ENCODE results near the gene PLA2G2C. TPM values are rescaled to one million over a fixed set of nuclear protein-coding genes. Genes with fewer than 3 reads are reported as not detected.
A peak's percentile ranks its signal among the peaks of the same experiment; 100 is the strongest.

The PLA2G2C gene
- total and polyA plus RNA-seq, 4 donors: not detected

GRCh38 chr1:20153000-20153418, 33.3 kb downstream of the PLA2G2C start:
- TF ChIP-seq ATF3 (IDR thresholded peaks at IDR 0.05) (no peak), REST (IDR thresholded peaks at IDR 0.05) (no peak), HNF4G (IDR thresholded peaks at IDR 0.05) (no peak), RXRA (IDR thresholded peaks at IDR 0.05) (peak in 1 of 2 donors; percentile 25)
- H3K27ac ChIP-seq (ENCODE audit: low read depth in 1 of 2, low read length in 2 of 2): peak overlapping the region; percentile 65 to 86
- H3K4me1 ChIP-seq (ENCODE audit: control insufficient read depth in 4 of 4, insufficient read depth in 4 of 4, low read length in 3 of 4): peaks cover 9 to 33% (median 20%) of the 10 kb centered on the region in 4 donors
- WGBS: 20% methylated on average over 6 of the region's 6 CpGs
- no peaks in the 10 kb centered on the region for H3K27me3 ChIP-seq (ENCODE audit: control insufficient read depth in 4 of 4, insufficient read depth in 4 of 4, low read length in 3 of 4)
- no peaks in the 10 kb centered on the region for H3K36me3 ChIP-seq (ENCODE audit: control insufficient read depth in 4 of 4, insufficient read depth in 3 of 4, low read depth in 1 of 4, low read length in 3 of 4)
- peak overlapping the region in 1 of 2 donors; percentile 21 for H3K9ac ChIP-seq (ENCODE audit: low read depth in 1 of 2, low read length in 2 of 2)
- DNase-seq (ENCODE audit: low spot score): no peak
- no peaks in the 10 kb centered on the region for H3K9me3 ChIP-seq (ENCODE audit: control insufficient read depth in 4 of 4, low read length in 3 of 4)
- H3K4me3 ChIP-seq (ENCODE audit: low read depth in 1 of 3, low read length in 3 of 3): no peak overlapping the region

- peak in 1 of 2 donors; percentile 2 for TF ChIP-seq RAD21 (IDR thresholded peaks at IDR 0.05)
- TF ChIP-seq YY1 (IDR thresholded peaks at IDR 0.05): no peak
- TF ChIP-seq TAF1 (conservative IDR thresholded peaks at IDR 0.05): no peak
- no peak for TF ChIP-seq JUND (IDR thresholded peaks at IDR 0.05)
- no peaks in the 10 kb centered on the region for H3K9me3 ChIP-seq (ENCODE audit: control insufficient read depth in 4 of 4, low read length in 3 of 4)
- H3K27ac ChIP-seq (ENCODE audit: low read depth in 1 of 2, low read length in 2 of 2): peak overlapping the region; percentile 65 to 86
- 33% methylated on average over 7 of the region's 7 CpGs for WGBS
- no peak for DNase-seq (ENCODE audit: low spot score)
- H3K36me3 ChIP-seq (ENCODE audit: control insufficient read depth in 4 of 4, insufficient read depth in 3 of 4, low read depth in 1 of 4, low read length in 3 of 4): no peaks in the 10 kb centered on the region
- no peak overlapping the region for H3K4me3 ChIP-seq (ENCODE audit: low read depth in 1 of 3, low read length in 3 of 3)
- H3K27me3 ChIP-seq (ENCODE audit: control insufficient read depth in 4 of 4, insufficient read depth in 4 of 4, low read length in 3 of 4): no peaks in the 10 kb centered on the region
- H3K4me1 ChIP-seq (ENCODE audit: control insufficient read depth in 4 of 4, insufficient read depth in 4 of 4, low read length in 3 of 4): peaks cover 9 to 33% (median 20%) of the 10 kb centered on the region in 4 donors
- peak overlapping the region in 1 of 2 donors; percentile 21 for H3K9ac ChIP-seq (ENCODE audit: low read depth in 1 of 2, low read length in 2 of 2)
These were observed 33.8 kb downstream of the PLA2G2C start for GRCh38 chr1:20152599-20152930.

GRCh38 chr1:20151906-20152598, 34.3 kb downstream of the PLA2G2C start:
- Histone ChIP-seq H3K4me1 (ENCODE audit: control insufficient read depth in 4 of 4, insufficient read depth in 4 of 4, low read length in 3 of 4) (peaks cover 9 to 33% (median 20%) of the 10 kb centered on the region in 4 donors), H3K27ac (ENCODE audit: low read depth in 1 of 2, low read length in 2 of 2) (peak overlapping the region; percentile 65 to 86), H3K27me3 (ENCODE audit: control insufficient read depth in 4 of 4, insufficient read depth in 4 of 4, low read length in 3 of 4) (no peaks in the 10 kb centered on the region), H3K4me3 (ENCODE audit: low read depth in 1 of 3, low read length in 3 of 3) (peak overlapping the region in 2 of 3 donors; percentile 22 to 31), H3K9ac (ENCODE audit: low read depth in 1 of 2, low read length in 2 of 2) (no peak overlapping the region), H3K36me3 (ENCODE audit: control insufficient read depth in 4 of 4, insufficient read depth in 3 of 4, low read depth in 1 of 4, low read length in 3 of 4) (no peaks in the 10 kb centered on the region), H3K9me3 (ENCODE audit: control insufficient read depth in 4 of 4, low read length in 3 of 4) (no peaks in the 10 kb centered on the region)
- WGBS: 9% methylated on average over 29 of the region's 29 CpGs
- TF ChIP-seq RXRA (IDR thresholded peaks at IDR 0.05) (no peak), CTCF (IDR thresholded peaks at IDR 0.05; ENCODE audit: low read depth, low read length, missing input control) (peak; percentile 77), RAD21 (IDR thresholded peaks at IDR 0.05) (peak; percentile 88 to 92)
- peak; percentile 81 for DNase-seq (ENCODE audit: low spot score)
